ENCODE data around the gene LSAMP.

LSAMP gene

DNA sequence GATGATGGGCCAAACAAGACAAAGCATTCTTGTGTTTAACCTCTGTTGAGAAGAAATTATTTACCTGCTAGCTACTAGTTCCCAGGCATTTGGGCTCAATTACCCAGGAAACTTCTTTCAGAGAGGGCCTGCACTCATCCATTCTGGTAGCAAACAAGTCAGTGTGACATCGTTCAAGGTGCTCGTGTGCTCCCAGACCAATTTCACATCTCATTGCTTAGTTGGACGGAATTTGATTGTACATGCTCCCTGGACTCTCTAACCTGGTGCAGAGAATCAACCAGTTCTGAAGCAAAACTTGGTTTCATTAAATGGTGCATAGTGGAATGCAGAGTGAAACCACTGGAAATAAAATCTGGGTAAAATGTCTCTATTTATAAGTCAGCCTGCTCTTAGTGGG lies 392.7 kb downstream of the LSAMP start:
- no peaks in the 10 kb centered on the region for H3K27me3 ChIP-seq
- no peaks in the 10 kb centered on the region for H3K36me3 ChIP-seq
- no peak overlapping the region for H3K27ac ChIP-seq
- TF ChIP-seq, protein P1, sequence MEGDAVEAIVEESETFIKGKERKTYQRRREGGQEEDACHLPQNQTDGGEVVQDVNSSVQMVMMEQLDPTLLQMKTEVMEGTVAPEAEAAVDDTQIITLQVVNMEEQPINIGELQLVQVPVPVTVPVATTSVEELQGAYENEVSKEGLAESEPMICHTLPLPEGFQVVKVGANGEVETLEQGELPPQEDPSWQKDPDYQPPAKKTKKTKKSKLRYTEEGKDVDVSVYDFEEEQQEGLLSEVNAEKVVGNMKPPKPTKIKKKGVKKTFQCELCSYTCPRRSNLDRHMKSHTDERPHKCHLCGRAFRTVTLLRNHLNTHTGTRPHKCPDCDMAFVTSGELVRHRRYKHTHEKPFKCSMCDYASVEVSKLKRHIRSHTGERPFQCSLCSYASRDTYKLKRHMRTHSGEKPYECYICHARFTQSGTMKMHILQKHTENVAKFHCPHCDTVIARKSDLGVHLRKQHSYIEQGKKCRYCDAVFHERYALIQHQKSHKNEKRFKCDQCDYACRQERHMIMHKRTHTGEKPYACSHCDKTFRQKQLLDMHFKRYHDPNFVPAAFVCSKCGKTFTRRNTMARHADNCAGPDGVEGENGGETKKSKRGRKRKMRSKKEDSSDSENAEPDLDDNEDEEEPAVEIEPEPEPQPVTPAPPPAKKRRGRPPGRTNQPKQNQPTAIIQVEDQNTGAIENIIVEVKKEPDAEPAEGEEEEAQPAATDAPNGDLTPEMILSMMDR (IDR thresholded peaks at IDR 0.05), result no peak
- H3K4me1 ChIP-seq (ENCODE audit: control insufficient read depth in 1 of 2, insufficient read depth in 1 of 2, low read depth in 1 of 2, low read length in 1 of 2), result no peaks in the 10 kb centered on the region
- H3K4me3 ChIP-seq (ENCODE audit: low read depth in 1 of 2, low read length in 1 of 2), result no peak overlapping the region
- no peaks in the 10 kb centered on the region for H3K9me3 ChIP-seq

DNA sequence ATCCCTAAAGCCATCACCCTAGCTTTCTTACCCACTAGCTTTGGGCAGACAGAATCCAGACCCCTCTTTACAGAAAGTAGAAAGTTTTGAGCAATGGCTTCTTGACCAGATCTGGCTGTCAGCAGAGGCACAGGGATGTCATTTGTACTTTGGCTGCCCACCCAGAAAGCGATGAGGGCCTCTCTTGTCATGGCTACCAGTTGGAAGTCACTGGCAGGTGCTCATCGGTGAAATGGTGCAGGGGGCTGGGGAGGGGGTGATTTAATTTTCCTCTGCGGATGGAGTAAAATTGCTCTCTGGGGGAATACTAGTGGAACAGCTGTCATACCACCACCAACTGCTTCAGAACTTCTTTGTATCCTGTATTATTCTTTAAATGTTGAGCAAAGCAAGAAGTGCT lies 393.7 kb downstream of the LSAMP start:
- TF ChIP-seq, protein P1 (IDR thresholded peaks at IDR 0.05), result no peak
- Histone ChIP-seq H3K27ac (no peak overlapping the region), H3K36me3 (no peaks in the 10 kb centered on the region), H3K27me3 (no peaks in the 10 kb centered on the region), H3K4me3 (ENCODE audit: low read depth in 1 of 2, low read length in 1 of 2) (no peak overlapping the region), H3K4me1 (ENCODE audit: control insufficient read depth in 1 of 2, insufficient read depth in 1 of 2, low read depth in 1 of 2, low read length in 1 of 2) (no peaks in the 10 kb centered on the region), H3K9me3 (no peaks in the 10 kb centered on the region)

DNA sequence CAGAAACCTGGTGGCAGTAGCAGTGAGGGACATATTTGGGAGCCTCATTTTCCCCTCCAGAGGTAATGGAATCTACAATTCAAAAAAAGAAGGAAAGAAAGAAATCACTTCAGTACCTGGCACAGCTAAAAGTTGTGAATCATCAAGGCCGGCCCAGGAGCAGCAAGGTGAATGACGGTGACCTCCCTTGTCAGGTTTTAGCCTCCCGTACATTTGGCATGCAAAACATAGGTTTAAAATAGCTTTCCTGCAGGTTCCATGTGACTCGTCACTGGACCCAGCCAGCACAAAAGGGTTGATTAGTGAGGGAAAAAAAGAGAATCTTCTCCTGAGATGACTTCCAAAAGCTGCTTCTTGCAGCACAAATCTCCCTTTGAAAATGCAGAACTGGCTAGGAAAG lies 394.2 kb downstream of the LSAMP start:
- no peaks in the 10 kb centered on the region for H3K36me3 ChIP-seq
- TF ChIP-seq, protein P1 (IDR thresholded peaks at IDR 0.05), result no peak

DNA sequence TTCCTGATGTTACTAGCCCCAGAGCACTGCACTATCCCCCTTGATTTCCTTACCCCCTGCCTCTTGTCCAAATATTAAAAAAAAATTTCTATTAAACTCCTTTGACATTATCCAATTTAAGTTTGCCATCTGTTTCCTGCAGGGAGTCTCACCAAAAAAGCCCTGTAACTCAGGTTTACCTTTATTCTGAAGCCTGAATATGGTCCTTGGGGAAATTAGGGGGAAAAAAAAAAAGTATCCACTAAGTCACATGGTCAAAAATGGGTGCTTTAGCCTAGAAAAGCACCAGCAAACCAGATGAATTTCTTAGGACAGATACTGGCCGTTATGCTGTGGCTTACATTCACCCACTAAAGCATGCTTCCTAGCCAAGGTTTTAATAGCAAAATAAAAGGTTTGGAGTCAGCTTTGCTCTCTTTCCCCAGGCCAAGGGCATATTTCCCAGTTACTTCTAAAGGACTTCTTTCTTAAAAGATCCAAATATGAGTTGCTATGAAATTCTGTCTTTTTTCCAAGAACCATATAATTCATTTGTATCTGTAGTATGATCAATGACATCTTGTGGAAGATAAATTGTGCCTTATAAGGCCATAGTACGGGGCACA lies 394.9 kb downstream of the LSAMP start:
- no peaks in the 10 kb centered on the region for H3K36me3 ChIP-seq
- no peak overlapping the region for H3K27ac ChIP-seq
- H3K4me3 ChIP-seq (ENCODE audit: low read depth in 1 of 2, low read length in 1 of 2), result no peak overlapping the region
- TF ChIP-seq, protein P1 (IDR thresholded peaks at IDR 0.05), result no peak
- H3K27me3 ChIP-seq, result no peaks in the 10 kb centered on the region
- H3K9me3 ChIP-seq, result no peaks in the 10 kb centered on the region
- no peaks in the 10 kb centered on the region for H3K4me1 ChIP-seq (ENCODE audit: control insufficient read depth in 1 of 2, insufficient read depth in 1 of 2, low read depth in 1 of 2, low read length in 1 of 2)

More for the DNA sequence above, 394.2 kb downstream of the LSAMP start:
- Histone ChIP-seq H3K27ac (no peak overlapping the region), H3K9me3 (no peaks in the 10 kb centered on the region), H3K4me3 (ENCODE audit: low read depth in 1 of 2, low read length in 1 of 2) (no peak overlapping the region), H3K4me1 (ENCODE audit: control insufficient read depth in 1 of 2, insufficient read depth in 1 of 2, low read depth in 1 of 2, low read length in 1 of 2) (no peaks in the 10 kb centered on the region), H3K27me3 (no peaks in the 10 kb centered on the region)

DNA sequence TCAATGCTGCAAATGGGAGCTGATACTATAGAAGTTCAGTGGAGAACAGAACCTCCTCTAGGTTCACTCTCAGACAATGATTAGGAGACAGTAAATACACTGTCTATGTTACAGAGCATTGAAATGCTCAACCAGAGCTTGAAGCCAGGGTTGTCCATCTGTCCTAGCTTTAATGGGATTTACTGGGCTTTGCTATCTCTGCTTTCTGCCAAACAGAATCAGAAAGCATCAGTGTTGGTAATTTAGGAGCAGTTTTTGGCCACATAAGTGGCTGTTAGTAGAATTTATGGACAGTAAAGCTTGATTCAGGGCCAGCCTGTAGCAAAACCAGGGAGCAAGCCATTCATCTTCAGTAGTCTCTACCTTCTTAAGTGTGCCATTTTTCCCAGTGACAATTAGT lies 396.3 kb downstream of the LSAMP start:
- TF ChIP-seq, protein P1 (IDR thresholded peaks at IDR 0.05), result no peak
- H3K9me3 ChIP-seq, result no peaks in the 10 kb centered on the region

More for the DNA sequence above, 396.3 kb downstream of the LSAMP start:
- no peak overlapping the region for H3K4me3 ChIP-seq (ENCODE audit: low read depth in 1 of 2, low read length in 1 of 2)
- H3K36me3 ChIP-seq, result no peaks in the 10 kb centered on the region
- H3K27me3 ChIP-seq, result no peaks in the 10 kb centered on the region
- H3K4me1 ChIP-seq (ENCODE audit: control insufficient read depth in 1 of 2, insufficient read depth in 1 of 2, low read depth in 1 of 2, low read length in 1 of 2), result no peaks in the 10 kb centered on the region
- H3K27ac ChIP-seq, result no peak overlapping the region
